ENCODE data around the gene MAGI1. TPM values are rescaled to one million over a fixed set of nuclear protein-coding genes. Genes with fewer than 3 reads are reported as not detected.
A peak's percentile ranks its signal among the peaks of the same experiment; 100 is the strongest.
"Not testable (repeated sequence)": the region's sequence is repeated elsewhere in the genome, so short reads cannot be mapped to it uniquely, and the experiment has no call there.

Gene MAGI1
- total RNA-seq (2014; rRNA removed; shearing (Covaris generic)) = 0.93 and 1.4 TPM in 2 replicates

DNA sequence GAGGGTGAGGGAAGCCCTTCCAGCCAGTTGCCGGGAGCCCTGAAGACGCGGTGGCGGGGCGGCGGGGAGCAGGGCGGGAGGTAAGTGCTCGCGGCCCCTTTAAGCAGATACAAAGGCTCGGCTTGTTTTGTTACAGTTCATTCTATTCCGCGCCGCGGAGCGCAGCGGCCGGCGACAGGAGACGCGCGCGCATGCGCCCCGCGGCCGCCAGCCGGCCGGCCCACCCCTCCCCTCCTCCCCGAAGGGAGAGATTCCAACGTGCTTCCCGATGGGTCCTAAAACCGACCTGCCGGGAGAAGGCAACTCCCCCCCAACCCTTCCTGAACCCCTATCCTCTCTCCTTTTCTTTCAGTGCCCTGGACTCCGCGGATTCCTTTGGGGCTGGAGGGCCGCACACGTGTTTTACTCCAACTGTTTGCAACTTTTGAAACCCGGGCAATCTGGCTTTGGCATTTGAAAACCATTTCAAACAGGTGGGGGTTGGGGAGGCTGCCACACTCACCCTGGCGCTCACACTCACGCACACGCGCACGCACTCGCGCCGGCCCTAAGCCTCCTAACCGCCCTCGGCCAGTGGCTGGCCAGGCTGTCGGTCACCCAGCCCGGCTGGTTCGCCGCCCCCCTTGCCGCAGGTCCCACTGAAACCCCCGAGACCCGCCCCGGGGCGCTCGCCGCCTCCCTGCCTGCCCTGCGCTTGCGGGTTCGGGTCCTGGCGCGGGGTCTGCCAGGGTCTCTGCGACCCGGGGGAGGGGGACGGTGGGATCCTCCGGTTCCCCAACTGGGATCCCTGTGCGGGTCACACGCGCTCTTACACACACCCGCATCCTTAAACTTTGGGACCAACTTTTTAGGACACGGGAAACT, at the start of gene MAGI1:
TSS of gene MAGI1 (minus strand) at position 193 of the 864 bp plus-strand sequence. CDS start 610 bp downstream, outside the sequence.
- DNase-seq (ENCODE audit: low spot score) = peak; percentile 76

DNA sequence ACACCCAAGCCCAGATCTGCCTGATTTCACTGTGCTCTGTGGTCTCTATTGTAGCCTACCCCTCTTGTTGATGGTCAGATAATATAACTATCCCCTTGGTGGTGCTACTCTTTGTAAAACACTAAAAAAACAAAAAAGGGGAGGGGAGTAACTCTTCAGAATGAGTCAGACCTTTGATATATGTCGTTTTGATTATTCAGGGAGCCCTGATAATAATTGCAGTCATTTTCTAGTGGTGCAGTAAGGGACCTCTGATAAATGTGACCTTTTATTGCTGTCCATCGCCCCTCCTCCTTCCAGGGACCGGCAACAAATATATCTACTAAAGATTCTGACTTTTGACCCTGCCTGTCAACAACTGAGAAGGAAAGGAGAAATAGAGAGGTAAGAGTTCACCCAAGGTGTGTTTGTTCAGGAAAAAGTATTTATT, 45.1 kb upstream of the MAGI1 start:
- no peak for DNase-seq (ENCODE audit: low spot score)

DNA sequence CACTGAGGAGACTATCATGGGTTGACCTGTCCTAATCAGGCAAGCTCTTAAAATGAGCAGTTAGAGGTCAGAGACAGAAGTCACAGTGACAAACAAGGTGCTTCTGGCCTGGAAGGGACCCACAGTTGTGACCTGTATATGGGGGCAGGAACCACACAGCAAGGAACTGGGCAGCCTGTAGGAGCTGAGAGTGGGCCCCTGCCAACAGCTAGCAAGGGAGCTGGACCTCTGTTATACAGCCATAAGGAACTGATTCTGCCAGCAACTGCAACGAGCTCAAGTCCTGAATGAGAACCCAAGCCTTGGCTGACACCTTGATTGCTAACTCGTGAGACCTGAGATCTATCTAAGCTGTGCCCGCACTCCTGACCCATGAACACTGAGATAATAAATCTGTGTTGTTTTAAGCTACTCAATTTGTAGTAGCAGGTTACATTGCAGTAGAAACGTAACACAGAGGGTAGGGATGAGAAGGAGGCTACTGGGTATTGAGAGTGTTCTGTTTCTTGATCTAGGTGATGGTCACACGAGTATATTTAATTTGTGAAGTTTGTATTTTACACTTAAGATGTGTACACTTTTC, 44.5 kb upstream of the MAGI1 start:
- DNase-seq (ENCODE audit: low spot score) = no peak

DNA sequence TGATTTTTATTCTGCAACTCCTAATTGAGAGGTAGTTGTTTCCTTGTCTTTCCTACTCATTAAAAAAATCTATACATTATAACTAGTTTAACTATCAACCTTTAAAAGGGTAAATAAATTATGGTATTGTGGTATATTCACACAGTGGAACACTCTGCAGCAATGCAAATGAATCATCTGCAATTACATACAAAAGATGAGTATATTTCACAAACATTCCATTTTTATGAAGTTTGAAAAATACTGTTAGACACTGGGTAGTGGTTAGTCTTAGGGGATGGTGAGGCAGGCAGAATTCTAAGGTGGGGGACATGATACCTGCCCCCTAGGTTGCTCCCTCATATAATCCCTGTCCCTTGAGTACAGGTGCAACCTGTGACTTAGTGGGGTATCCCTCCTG, 44.0 kb upstream of the MAGI1 start:
- DNase-seq (ENCODE audit: low spot score) = no peak

DNA sequence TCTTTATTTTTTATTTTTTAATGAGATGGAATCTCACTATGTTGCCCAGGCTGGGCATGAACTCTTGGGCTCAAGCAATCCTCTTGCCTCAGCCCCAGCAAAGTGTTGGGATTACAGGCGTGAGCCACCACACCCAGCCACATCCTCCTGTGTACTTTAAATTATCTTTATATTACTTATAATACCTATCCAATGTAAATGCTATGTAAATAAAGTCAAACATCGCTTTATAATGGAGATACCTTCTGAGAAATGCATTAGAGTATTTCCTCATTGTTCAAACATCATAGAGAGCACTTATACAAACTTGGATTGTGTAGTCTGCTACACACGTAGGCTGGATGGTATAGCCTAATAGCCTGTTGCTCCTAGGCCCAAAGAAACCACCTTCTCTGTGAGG, 41.4 kb upstream of the MAGI1 start:
- DNase-seq (ENCODE audit: low spot score) = no peak

DNA sequence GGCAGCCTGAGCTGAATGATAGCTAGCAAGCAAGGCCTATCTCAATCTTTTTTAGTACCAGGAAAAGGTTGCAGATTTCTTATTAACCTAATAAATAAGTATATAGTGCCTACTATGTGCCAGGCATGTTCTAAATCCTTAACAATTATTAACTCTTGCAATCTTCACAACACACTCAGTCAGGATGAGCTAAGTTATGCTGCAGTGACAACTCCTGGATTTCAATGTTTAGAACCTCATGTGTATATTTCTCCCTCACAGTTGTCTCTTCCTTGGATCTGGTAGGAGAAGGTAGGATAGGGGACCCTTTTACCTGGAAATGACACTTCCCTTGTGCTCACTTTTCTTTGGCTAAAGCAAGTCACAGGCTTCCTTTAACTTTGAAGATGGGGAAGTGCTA, 39.3 kb upstream of the MAGI1 start:
- no peak for DNase-seq (ENCODE audit: low spot score)

DNA sequence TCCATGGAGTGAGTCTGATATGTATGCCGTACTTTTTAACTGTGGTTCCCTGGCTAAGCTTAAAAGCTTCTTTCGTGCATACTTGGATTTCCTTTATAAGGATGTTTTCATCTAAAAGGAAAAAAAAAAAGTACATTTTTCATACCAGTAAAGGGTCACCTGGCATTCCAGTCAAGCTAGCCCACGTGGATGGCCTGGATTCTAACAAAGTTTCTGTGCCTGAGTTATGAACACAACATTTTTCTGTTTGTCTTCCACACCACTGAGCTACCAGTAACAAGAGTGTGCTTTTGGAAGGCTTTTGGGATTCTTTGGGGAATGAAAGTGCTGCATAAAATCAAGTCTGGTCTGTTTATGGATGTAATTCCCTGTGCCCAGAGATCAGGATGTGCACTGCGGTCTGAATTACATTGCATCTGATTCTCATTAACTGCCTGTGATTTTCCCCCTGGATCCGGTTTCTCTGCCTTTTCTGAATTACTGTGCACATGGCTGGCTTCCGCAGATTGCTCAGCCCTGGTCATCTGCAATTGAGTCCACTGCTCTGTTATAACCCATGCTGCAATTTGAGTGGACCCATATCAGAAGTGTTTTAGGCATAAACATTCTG, 38.2 kb upstream of the MAGI1 start:
- DNase-seq (ENCODE audit: low spot score) = no peak

DNA sequence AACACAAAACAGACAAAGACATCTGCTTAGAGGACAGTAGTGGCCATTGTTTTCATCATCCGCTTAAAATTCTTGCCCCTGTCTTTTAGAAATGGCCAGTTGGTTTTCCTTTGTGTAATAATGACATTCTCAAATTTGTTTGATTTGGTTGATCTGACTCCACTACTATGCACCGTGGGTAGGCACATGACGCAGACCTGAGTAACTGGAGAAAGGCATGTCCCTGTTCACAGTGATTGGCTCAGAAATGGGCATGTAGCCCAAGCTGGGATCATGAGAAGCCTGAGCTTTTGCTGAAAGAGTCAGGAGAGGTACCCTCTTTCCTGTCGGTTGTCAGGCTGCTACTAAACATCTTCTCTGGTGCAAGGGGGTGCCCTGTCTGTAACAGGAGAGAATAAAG, 36.6 kb upstream of the MAGI1 start:
- no peak for DNase-seq (ENCODE audit: low spot score)

DNA sequence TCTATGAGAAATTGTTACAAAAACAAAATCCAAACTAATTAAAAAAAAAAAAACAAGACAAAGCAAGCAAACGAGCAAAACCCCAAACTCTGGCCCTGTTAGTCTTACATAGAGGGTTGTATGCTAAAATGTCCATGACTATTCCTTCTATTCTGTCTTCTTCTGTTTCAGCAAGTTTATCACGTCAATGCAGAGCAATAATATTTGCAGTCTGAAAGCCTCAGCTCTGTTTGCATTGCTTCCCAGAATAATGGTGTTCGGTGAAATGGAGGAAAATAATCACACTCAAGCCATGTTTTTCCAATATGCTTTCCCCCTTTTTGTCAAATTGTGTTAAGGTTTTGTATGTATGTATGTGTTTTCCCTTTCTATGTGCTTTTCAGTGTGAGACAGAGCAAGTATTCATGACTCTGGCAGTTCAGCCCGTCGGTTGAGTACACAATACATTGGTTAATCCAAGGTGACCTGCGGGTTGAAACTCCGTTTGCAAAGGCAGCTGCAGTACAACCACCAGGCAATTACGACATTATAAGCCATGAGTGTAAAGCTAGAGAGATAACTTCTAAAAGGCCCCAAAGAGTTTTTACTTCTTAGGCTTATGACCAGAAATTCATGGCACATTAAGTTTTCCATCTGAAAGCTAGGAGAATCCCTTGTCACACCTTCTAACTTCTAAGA, 34.9 kb upstream of the MAGI1 start:
- no peak for DNase-seq (ENCODE audit: low spot score)

DNA sequence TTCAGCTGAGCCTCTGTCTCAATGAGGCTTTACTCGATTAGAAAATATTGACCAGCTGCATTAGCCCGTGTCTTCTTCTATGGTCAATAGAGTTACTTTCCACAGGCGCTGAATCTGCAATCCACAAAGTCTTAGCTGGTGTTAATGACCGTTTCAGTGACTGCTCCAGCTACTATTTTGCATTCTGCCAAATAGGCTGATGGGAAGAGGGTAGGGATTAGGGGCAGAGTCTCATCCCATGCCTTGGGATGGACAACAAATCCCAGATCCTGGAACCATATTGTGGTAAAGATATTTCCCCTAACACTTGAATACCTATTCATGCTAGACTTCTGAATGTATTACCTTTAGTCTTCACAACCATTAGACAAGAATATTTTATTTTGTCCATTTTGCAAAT, 29.5 kb upstream of the MAGI1 start:
- DNase-seq (ENCODE audit: low spot score) = no peak

DNA sequence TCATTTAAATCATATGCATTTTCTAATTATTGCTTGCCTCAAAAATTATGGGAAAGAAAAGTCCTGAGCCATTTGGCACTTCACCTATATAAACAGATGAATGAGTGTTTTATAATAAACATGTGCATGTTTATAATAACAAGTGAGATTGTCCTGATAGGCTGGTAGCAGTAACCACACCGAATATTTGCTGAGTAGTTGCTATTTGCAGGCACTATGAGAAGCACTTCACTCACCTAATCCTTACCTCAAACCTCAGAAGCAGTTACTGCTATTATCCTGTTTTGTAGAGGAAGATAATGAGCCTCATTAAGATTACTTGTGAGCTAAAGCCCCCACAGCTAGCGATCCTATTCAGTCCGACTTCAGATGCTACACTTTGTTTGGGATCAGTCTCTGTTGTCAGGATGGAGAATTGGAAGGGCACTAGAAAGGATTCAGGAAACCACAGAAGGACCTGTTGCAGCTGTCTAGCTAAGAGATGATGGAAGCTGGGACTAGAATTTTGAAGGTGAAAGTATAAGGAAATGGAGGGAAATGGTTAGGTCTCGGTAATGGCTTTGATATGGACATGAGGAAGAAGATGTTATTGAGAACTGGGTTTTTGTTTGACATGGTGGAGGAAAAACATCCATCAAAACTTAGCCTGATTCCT, 28.4 kb upstream of the MAGI1 start:
- DNase-seq (ENCODE audit: low spot score) = peak; percentile 16

DNA sequence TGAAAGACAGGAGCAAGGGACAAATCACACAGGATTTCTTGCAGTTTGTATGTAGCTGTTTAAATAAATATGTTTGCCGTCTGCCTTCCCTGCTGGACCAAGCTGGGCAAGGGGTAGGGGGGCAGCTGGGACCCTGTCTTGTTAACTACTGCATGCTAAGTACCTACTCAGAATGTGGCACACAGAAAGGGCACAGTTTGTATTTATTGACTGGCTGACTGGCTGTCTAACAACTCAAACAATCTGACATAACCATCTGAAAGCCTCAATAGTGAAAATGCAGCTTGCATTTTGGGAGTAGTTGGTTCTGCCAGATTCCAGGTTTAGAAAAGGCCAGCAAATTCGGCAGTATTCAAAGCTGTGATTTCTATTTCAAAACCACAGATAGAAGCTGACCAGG, 16.6 kb upstream of the MAGI1 start:
- no peak for DNase-seq (ENCODE audit: low spot score)

DNA sequence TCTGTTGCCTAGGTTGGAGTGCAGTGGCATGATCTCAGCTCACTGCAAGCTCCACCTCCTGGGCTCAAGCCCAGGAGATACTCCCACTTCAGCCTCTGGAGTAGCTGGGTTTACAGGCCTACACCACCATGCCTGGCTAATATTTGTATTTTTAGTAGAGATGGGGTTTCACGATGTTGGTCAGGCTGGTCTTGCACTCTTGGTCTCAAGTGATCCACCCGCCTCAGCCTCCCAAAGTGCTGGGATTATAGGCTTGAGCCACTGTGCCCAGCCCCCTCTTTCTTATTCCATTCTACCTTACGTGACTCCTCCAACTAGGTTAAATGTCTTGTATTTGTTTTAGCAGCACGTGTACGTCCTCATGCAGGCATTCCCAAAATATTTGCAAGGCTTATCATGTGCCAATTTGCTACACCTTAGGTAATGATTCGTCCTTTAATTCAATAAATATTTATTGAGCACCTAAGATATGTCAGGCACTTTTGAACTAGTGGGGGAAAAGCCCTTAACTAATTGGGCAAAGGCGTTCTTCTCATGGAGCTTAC, 14.9 kb upstream of the MAGI1 start:
- DNase-seq (ENCODE audit: low spot score) = no peak

DNA sequence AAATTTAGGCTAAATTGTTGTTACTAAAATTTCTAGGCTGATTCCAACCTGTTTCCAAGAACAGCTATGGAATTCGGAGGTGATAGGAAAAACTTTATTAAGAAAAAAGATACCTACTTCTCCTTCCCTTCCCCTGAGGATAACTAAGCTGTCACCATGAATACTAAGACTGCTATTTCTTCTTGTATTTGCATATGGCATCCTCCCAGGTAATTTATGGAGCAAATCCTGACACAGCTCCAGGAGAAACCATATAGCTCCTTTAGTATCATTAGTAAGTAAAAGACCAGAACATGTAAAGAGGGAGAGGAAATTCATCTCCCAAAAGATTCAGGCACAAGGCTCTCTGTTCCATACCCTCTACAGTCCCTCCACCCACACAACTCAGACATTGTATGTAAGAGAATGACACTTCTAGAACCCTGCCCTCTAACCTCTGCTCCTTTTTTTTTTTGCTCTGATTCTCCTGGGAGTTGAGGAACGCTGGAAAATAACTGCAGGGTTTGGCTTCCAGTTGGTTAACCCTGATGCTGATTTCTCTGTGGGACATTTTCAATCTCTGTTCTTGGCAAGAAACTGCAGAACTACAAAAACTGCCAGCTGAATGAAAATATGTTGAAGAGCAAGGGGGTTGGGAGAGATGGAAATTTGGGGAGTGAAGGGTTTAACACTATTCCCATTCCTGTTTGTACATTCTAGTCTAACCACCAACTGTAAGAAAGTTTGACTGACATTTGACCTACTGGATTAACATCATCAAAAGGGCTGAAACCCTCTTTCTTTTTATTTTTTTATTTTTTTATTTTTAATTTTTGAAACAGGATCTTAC, 14.2 kb upstream of the MAGI1 start:
- no peak for DNase-seq (ENCODE audit: low spot score)

DNA sequence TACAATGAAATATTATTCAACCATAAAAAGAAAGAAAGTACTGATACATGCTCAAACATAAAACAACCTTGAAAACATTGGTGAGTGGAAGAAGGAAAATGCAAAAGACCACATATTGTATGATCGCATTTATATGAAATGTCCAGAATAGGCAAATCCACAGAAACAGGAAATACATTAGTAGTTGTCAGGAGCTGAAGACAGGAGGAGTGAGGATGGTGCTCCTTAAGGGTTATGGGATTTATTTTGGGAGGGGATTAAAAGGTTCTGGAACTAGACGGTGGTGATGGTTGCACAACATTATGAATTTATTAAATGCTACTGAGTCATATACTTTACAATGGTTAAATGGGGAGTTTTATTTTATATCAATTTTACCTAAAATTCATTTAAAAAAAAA, 12.1 kb upstream of the MAGI1 start:
- DNase-seq (ENCODE audit: low spot score) = no peak

DNA sequence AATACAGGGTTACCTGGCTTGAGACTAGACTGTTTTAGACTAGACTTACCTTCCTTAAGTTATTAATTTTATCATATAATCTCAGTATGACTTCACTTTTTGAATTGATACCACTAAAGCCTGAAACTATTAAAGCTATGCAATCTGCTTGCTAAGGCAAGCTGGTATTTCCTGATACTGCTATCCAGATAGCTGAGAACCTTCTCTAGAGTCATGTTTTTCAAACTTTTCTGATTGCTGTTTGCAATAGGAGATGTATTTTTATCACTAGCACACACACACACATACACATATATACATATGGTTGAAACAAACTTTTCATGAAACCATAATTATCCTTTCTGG, 9.3 kb upstream of the MAGI1 start:
- DNase-seq (ENCODE audit: low spot score) = no peak

DNA sequence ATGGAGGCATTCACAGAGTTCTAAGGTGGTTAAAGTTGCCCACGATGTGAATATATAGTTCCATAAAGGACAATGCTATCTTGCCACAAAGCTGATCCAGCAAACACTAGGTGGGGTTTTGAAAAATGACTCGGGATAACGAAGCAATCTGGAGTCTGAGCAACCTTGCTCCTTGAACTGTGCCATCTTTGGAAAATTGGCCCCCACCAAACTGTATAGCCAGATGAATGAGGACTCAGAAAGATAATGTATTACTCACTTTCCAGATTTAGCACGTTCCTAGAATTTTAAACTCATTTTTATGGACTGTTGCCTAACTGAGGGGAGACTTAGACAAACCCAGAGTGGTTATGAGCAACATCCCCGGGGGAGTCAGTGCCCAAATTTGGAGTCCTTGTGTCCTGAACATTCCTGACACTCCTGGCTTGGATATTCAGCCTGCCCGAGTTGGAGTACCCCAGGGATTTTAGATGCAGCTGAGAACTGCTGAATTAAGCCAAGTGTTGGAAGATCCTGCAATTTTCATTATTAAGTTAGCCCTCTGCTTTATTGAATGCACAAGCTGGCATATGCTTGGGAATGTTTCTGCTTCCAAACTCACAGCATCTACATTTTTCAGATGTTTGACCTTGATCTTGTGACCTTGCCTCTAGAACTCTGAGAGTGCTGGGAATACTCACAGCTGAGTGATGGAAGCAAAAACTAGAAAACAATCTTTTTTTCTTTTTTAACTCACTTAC, 8.8 kb upstream of the MAGI1 start:
- no peak for DNase-seq (ENCODE audit: low spot score)

DNA sequence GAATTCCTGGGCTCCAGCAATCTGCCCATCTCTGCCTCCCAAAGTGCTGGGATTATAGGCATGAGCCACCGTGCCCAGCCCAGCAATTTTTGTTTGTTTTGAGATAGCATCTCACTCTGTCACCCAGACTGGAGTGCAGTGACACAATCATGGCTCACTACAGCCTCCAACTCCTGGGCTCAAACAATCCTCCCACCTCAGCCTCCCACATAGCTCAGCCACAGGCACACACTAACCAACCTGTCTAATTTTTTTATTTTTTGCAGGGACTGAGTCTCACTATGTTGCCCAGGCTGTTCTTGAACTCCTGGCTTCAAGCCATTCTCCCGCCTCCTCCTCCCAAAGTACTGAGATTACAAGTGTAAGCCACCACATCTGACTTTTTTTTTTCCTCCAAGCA, 7.6 kb upstream of the MAGI1 start:
- DNase-seq (ENCODE audit: low spot score) = not testable (repeated sequence)

DNA sequence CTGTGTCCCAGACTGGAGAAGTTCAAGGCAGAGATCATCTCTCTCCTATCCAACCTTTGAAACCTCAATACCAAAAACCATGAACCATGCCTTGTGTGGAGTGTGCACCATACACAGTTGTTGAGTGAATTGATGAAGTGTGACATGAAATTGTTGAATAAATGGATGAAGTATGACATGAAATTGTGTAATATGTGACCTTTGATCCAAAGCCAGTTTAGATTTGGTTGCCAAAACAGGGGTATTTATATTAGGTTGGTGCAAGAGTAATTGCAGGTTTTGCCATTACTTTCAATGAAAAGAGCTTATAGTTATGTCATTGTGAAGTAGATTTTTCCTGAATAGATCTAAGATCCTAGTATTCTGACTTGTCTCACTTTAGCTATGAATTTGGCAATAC, 3.1 kb upstream of the MAGI1 start:
- DNase-seq (ENCODE audit: low spot score) = no peak

DNA sequence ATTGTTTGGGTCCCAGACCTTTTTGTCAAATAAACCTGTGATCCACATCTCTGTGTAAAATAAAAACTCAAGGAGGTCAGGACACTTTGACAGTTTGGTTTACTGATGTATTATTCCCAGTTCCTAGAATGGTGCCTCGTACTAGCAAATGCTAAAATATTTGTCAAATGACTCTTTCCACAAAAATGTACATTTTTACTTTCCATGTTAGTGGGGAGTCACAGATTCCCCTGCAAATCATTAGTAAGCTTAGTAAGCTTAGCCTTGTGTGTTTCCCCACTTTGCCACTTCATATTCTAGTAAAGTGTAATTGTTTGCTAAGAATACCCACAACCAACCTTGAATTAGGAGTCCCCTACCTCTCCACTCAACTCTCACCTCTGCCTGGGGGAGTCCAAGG, 2.4 kb upstream of the MAGI1 start:
- no peak for DNase-seq (ENCODE audit: low spot score)

All from H4 (cell line).